ENCODE results near the gene FAM131A.
A peak's percentile ranks its signal among the peaks of the same experiment; 100 is the strongest.

Gene FAM131A

DNA sequence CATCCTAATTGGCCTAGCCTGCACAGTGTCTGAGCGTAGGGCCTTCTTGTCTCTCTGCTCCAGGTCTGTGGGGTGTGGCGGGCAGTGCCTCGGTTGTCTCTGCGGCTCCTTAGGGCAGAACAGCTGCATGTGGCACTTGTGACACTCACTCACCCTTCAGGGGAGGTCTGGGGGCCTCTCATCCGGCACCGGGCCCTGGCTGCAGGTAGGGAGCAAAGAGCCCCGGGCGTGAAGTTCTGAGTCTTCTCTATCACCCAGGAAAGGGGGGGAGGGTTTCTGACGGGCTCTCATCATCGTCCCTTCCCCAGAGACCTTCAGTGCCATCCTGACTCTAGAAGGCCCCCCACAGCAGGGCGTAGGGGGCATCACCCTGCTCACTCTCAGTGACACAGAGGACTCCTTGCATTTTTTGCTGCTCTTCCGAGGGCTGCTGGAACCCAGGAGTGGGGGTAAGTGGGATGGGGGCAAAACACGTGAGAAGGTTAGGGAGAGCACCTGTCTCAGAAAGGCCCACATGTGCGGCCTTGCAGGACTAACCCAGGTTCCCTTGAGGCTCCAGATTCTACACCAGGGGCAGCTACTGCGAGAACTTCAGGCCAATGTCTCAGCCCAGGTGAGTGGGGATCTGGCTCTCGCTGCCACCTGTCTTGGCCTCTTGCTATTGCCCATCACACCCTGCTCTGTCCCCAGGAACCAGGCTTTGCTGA, 45.1 kb downstream of the FAM131A start:
- peak in 2 of 42 donors; percentile 15 to 19 for DNase-seq
- intact Hi-C loops (cut with DNase I) = no loop called here

DNA sequence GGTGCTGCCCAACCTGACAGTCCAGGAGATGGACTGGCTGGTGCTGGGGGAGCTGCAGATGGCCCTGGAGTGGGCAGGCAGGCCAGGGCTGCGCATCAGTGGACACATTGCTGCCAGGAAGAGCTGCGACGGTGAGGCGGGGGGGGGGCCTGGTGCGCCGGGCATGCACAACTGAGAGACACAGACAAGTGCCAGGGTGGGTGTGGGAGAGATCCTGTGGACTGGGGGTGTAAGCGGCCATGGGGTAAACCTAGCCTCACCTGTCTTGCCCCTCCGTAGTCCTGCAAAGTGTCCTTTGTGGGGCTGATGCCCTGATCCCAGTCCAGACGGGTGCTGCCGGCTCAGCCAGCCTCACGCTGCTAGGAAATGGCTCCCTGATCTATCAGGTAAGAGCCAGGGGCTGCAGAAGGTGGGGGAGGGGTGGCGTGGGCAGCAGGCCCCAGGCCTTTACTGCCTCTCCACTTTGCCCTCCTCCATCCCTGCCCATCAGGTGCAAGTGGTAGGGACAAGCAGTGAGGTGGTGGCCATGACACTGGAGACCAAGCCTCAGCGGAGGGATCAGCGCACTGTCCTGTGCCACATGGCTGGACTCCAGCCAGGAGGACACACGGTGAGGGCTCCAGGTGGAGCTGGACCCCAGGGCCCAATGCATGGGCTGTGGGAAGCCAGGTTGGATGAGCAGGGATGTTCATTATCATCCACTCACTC, 45.8 kb downstream of the FAM131A start:
- peak in 1 of 42 donors; percentile 16 for DNase-seq
- intact Hi-C loops (cut with DNase I) = no loop called here

DNA sequence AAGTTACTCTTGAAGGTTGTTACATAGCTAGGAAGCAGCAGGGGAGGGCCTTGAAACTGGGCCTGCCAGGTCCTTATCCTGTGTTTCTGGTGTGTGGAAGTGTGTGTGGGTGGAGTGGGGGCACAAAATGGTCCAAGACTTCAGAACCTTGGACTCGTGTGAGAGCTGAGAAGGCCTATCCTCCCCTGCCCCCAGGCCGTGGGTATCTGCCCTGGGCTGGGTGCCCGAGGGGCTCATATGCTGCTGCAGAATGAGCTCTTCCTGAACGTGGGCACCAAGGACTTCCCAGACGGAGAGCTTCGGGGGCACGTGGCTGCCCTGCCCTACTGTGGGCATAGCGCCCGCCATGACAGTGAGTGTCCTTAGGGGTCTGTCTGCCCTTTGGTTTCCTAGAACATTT, 46.9 kb downstream of the FAM131A start:
- DNase-seq = peak in 1 of 42 donors; percentile 16
- intact Hi-C loops (cut with DNase I) = no loop called here

DNA sequence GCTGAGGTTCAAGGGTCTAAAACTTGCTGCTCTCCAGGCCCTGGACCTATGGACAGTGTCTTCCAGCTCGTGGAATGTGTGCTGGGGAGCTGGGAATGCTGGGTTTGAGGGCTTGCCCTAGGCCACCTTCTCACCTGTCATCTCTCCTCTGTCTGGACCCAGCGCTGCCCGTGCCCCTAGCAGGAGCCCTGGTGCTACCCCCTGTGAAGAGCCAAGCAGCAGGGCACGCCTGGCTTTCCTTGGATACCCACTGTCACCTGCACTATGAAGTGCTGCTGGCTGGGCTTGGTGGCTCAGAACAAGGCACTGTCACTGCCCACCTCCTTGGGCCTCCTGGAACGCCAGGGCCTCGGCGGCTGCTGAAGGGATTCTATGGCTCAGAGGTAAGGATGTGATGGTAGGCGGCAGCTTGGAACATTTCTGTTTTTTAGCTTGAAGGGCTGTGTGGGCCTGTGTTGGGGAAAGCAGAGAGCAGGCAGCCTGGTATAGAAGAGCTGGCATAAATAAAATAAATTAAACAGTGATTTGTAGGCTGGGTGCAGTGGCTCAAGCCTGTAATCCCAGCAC, 47.5 kb downstream of the FAM131A start:
- intact Hi-C loops (cut with DNase I) = no loop called here
- DNase-seq = peak in 13 of 42 donors; percentile 5 to 75 (median 40)

DNA sequence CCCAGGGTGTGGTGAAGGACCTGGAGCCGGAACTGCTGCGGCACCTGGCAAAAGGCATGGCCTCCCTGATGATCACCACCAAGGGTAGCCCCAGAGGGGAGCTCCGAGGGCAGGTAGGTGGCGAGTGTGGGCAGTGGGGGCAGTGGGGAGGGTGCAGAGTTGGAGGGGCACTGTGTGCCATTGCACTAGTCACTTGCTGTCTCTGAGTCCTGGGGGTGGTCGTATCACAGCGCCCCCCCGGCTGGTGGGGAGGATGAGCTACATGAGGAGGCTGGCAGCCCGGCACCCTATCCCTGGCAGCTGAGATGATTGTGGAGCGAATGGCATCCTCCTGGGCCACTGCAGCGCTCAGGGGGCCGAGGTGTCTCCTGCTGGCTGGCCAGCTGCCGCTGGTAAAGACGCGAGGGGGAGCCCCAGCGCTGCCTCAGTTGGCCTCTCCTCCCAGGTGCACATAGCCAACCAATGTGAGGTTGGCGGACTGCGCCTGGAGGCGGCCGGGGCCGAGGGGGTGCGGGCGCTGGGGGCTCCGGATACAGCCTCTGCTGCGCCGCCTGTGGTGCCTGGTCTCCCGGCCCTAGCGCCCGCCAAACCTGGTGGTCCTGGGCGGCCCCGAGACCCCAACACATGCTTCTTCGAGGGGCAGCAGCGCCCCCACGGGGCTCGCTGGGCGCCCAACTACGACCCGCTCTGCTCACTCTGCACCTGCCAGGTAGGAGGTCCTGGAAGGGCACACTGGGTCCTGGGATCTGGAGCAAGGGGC, 48.8 kb downstream of the FAM131A start:
- peak in 2 of 42 donors; percentile 23 to 26 for DNase-seq
- intact Hi-C loops (cut with DNase I) = no loop called here

DNA sequence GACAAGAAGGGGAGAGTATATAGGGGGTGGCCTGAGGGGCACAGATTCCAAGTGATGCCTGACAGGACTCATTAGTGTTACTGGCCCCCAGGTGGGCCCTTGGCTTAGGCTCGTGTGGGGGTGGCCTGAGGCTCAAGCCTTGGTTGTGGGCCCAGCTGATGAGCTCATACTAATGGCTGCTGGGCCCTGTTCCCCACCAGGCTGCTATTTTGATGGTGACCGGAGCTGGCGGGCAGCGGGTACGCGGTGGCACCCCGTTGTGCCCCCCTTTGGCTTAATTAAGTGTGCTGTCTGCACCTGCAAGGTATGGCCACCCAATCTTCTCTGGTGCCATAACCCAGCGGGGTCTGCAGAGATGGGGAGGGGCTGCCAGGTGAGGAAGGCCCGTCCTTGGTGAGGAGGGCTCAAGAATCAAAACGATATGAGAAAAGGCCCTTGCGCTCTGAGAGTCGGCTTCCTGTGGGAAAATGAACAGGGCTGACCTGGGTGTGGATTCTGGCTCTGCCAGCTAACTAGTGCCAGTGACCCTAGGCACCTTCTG, 49.8 kb downstream of the FAM131A start:
- DNase-seq = peak in 1 of 42 donors; percentile 7
- intact Hi-C loops (cut with DNase I) = no loop called here

DNA sequence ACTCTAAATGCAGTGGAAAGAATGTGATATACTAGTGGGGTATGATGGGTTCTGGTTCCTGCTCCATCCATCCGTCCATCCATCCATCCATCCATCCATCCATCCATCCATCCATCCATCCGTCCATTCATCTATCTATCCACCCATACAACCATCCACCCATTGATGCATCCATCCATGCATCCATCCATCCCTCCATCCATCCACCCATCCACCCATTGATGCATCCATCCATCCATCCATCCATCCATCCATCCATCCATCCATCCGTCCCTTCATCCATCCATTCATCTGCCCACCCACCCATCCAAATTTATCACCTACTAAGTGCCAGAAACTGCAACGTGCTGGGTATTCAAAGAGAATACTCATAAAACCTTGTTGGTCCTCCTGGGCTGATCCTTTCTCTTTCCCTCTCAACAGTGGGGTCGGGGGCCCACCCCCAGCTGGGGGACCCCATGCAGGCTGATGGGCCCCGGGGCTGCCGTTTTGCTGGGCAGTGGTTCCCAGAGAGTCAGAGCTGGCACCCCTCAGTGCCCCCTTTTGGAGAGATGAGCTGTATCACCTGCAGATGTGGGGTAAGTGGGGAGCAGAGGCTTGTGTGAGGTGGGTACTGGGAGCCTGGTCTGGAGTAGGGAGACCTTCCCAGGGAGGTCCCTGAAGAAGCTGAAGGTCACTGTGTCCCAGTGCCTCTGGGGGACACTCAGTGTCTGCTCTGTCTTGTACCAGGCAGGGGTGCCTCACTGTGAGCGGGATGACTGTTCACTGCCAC, 51.0 kb downstream of the FAM131A start:
- intact Hi-C loops (cut with DNase I) = no loop called here

DNA sequence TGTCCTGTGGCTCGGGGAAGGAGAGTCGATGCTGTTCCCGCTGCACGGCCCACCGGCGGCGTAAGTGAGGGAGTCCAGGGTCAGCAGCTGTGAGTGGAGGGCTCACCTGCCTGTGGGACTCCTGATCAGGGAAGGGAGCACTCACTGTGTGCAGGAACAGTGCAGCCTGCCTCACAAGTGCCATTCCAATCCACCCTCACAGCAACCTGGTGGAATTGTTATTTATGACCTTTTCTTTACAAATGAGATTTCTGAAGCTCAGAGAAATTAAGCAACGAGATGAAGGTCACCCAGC, 51.5 kb downstream of the FAM131A start:
- intact Hi-C loops (cut with DNase I) = no loop called here

More for the DNA sequence above, 51.0 kb downstream of the FAM131A start:
- no peak for DNase-seq

DNA sequence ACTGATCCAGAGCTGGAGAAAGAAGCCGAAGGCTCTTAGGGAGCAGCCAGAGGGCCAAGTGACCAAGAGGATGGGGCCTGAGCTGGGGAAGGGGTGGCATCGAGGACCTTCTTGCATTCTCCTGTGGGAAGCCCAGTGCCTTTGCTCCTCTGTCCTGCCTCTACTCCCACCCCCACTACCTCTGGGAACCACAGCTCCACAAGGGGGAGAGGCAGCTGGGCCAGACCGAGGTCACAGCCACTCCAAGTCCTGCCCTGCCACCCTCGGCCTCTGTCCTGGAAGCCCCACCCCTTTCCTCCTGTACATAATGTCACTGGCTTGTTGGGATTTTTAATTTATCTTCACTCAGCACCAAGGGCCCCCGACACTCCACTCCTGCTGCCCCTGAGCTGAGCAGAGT, 52.0 kb downstream of the FAM131A start:
- intact Hi-C loops (cut with DNase I) = no loop called here
- no peak for DNase-seq

More for the DNA sequence above, 51.5 kb downstream of the FAM131A start:
- DNase-seq = no peak

DNA sequence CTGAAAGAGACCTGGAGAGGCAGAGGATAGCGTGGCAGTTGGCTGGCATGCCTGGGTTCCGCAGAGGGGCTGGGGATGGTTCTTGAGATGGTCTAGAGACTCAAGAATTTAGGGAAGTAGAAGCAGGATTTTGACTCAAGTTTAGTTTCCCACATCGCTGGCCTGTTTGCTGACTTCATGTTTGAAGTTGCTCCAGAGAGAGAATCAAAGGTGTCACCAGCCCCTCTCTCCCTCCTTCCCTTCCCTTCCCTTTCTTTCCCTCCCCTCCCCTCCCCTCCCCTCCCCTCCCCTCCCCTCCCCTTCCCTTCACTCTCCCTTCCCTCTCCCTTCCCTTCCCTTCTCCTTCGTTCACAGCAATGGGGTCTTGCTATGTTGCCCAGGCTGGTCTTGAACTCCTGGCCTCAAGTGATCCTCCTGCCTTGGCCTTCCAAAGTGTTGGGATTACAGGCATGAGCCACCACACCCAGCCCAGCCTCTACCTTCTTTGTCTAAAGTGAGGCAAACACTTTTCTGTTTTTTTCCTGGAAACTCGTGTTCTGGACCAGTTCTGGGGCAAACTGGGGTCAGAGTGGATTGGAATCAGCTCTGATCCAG, 52.6 kb downstream of the FAM131A start:
- no peak for DNase-seq
- intact Hi-C loops (cut with DNase I) = no loop called here

DNA sequence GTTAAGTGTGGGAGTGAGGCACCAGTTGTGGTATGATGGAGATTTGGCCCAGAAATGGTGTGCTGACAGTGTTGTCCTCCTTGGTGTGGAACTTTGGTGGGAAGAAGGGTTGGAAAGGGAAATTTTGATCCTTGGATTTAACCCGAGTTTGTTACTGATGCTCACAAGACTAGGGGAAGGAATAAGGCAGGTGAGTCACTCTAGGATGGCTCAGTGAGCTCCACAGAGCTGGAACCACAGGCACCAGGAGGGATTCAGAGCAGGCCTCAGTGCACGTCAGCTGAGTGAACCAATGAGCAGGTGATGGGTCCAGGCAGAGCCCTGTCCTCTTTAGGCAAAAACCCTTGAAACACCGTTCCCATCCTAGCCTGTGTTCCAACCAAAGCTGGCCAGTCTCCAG, 53.9 kb downstream of the FAM131A start:
- no peak for DNase-seq
- intact Hi-C loops (cut with DNase I) = no loop called here

DNA sequence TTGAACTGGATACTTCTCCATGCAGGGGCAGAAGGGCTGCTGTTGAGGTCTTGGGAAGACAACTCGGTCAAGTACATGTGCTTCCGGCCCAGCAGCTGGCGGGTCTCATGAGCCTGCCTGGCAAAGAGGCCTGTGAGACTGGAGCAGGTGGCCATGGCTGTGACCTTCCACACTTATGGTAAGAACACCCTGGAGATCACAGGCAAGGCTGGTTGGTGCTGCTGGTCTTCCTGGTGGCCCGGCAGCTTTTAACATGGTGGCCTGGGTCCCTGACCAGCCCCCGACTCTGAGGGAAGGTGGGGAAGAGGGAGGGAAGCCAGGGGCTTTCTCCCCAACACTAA, 57.9 kb downstream of the FAM131A start:
- no peak for DNase-seq
- intact Hi-C loops (cut with DNase I) = no loop called here

Measured in head of caudate nucleus (tissue), 42 donors.